Sigmoid colon (tissue), 4 donors: Measurements from ENCODE around the gene CTNS.

Experiments used
- CTCF ChIP-seq, 4 experiments: fragments of 450-650 bp in 3 of 4; fragments of 200-600 bp in 1 of 4; IDR thresholded peaks; one replicate each; pipeline ENCODE4 v1.5.1; 2016 to 2019; ENCODE audit warnings: antibody characterized with exemption in 4 of 4, mild to moderate bottlenecking in 3 of 4, moderate library complexity in 2 of 4
- EP300 ChIP-seq, 4 donors: sonication (generic); formaldehyde crosslinking; IDR thresholded peaks; one replicate each; pipeline ENCODE4 v1.6.1; 2017; ENCODE audit warnings: antibody characterized with exemption in 4 of 4
- POLR2A ChIP-seq, 2 donors: fragments of 450-650 bp; IDR thresholded peaks; one replicate each; pipeline ENCODE4 v1.6.1; 2016; ENCODE audit warnings: antibody characterized with exemption in 2 of 2, mild to moderate bottlenecking in 2 of 2, moderate library complexity in 2 of 2
- POLR2AphosphoS5 ChIP-seq, 4 donors: sonication (generic); formaldehyde crosslinking; IDR thresholded peaks; one replicate each; pipeline ENCODE4 v1.6.1; 2017; ENCODE audit warnings: antibody characterized with exemption in 4 of 4

- TF ChIP-seq CTCF (IDR thresholded peaks at IDR 0.05) = no peak
- no peak for TF ChIP-seq POLR2A (IDR thresholded peaks at IDR 0.05)
- no peak for TF ChIP-seq EP300 (IDR thresholded peaks at IDR 0.05)
- TF ChIP-seq POLR2AphosphoS5 (IDR thresholded peaks at IDR 0.05) = no peak
Observed at GRCh38 chr17:3610523-3610922, 26.0 kb upstream of the CTNS start.
